Measurements from ENCODE around the gene BTG3. TPM values are rescaled to one million over a fixed set of nuclear protein-coding genes. Genes with fewer than 3 reads are reported as not detected.

Gene BTG3
- total and polyA plus RNA-seq, 9 of the 15 experiments (the other 6 are each of a cell fraction or from before 2014, with no cell fraction given), result 11.7 to 43.0 (median 29.7) TPM

GRCh38 chr21:17612565-17613241 lies at the start of gene BTG3 (continued):
- peak; percentile 81 for TF ChIP-seq CHD4 (IDR thresholded peaks at IDR 0.05; ENCODE audit: insufficient read depth, insufficient replicate concordance, low read depth, low read length, poor library complexity, severe bottlenecking)
- TF ChIP-seq ZNF436 (CRISPR knock-in tag; IDR thresholded peaks at IDR 0.05), result no peak
- TF ChIP-seq FOXP4 (CRISPR knock-in tag; IDR thresholded peaks at IDR 0.05; ENCODE audit: borderline replicate concordance), result no peak
- TF ChIP-seq ELF1 (tag; IDR thresholded peaks at IDR 0.05), result peak; percentile 26; the same call in 1 of the 2 replicates
- TF ChIP-seq ZNF780A (CRISPR knock-in tag; IDR thresholded peaks at IDR 0.05), result no peak
- no peak for TF ChIP-seq POLR2AphosphoS2 (IDR thresholded peaks at IDR 0.05; ENCODE audit: low read length)
- no peak; the same call in 1 of the 2 replicates for TF ChIP-seq BHLHE40 (IDR thresholded peaks at IDR 0.05; ENCODE audit: low read length)
- TF ChIP-seq HDAC3 (IDR thresholded peaks at IDR 0.05; ENCODE audit: borderline replicate concordance, partially characterized antibody), result no peak
- no peak for TF ChIP-seq STAT6 (CRISPR knock-in tag; IDR thresholded peaks at IDR 0.05)
- no peak for TF ChIP-seq PHB2 (IDR thresholded peaks at IDR 0.05; ENCODE audit: low read depth)
- TF ChIP-seq SP2 (IDR thresholded peaks at IDR 0.05; ENCODE audit: extremely low read depth, low read depth, low read length, poor library complexity, severe bottlenecking), result no peak
- peak; percentile 85 for TF ChIP-seq CXXC5 (CRISPR knock-in tag; IDR thresholded peaks at IDR 0.05)
- no peak for TF ChIP-seq E2F5 (CRISPR knock-in tag; IDR thresholded peaks at IDR 0.05)
- TF ChIP-seq VEZF1 (CRISPR knock-in tag; IDR thresholded peaks at IDR 0.05), result peak; percentile 83
- no peak for TF ChIP-seq PHTF2 (CRISPR knock-in tag; IDR thresholded peaks at IDR 0.05)
- peak; percentile 14; the same call in 1 of the 2 replicates for TF ChIP-seq POLR2H (tag; IDR thresholded peaks at IDR 0.05; ENCODE audit: low read depth)
- TF ChIP-seq YBX1 (IDR thresholded peaks at IDR 0.05), result no peak
- TF ChIP-seq HMBOX1 (IDR thresholded peaks at IDR 0.05), result no peak
- no peak for TF ChIP-seq FOXJ2 (tag; IDR thresholded peaks at IDR 0.05)

Data from K562 (cell line).